Psoas muscle (tissue), 8 donors: ENCODE results near the gene PABPC3. TPM values are rescaled to one million over a fixed set of nuclear protein-coding genes. Genes with fewer than 3 reads are reported as not detected.

ENCODE experiments used
- ATAC-seq, 4 donors: fragments of 200-7000 bp; cut with Tn5 transposase; one replicate each; pipeline ENCODE4 v1.9.1; 2020; ENCODE audit warnings: moderate library complexity in 3 of 4, mild to moderate bottlenecking in 2 of 4
- DNase-seq, 2 donors: peaks; one replicate each; pipeline ENCODE4 v3.0.0-alpha.2; 2020
- H3K27ac ChIP-seq: fragments of 200-600 bp; one replicate; pipeline ENCODE4 v1.8.0; 2022
- H3K27me3 ChIP-seq, 3 donors: fragments of 200-600 bp in 1 of 3; one replicate each; pipeline versions ENCODE4 v1.6.1 to v1.8.0; 2013 to 2022; ENCODE audit warnings: low read length in 2 of 3, mild to moderate bottlenecking in 2 of 3, moderate library complexity in 1 of 3; ENCODE audit not compliant: insufficient read depth in 3 of 3
- H3K36me3 ChIP-seq, 2 donors: fragments of 200-600 bp in 1 of 2; one replicate each; pipeline versions ENCODE4 v1.6.1 to v1.8.0; 2013 to 2022; ENCODE audit warnings: low read depth in 1 of 2, mild to moderate bottlenecking in 1 of 2, moderate library complexity in 1 of 2; ENCODE audit not compliant: insufficient read depth in 1 of 2
- H3K4me1 ChIP-seq: fragments of 200-600 bp; one replicate; pipeline ENCODE4 v1.8.0; 2022
- H3K4me3 ChIP-seq: fragments of 200-600 bp; one replicate; pipeline ENCODE4 v1.8.0; 2022; ENCODE audit warnings: mild to moderate bottlenecking
- H3K9me3 ChIP-seq: fragments of 200-600 bp; one replicate; pipeline ENCODE4 v1.8.0; 2022
- WGBS, 3 donors: extraction: QIAGEN DNeasy Blood & Tissue Kit; methylation state at CpG; one replicate each; pipeline versions ENCODE4 v1.1.6 to v1.1.7; 2013; 5-methylcytosine and 5-hydroxymethylcytosine counted together
- intact Hi-C, 2 donors: fragments of 100-400 bp; cut with DNase I; formaldehyde crosslinking; loops; one replicate each; pipeline versions ENCODE4 v1.11.0 to v1.14.2; 2022
- polyA plus RNA-seq, 3 donors: library from polyadenylated mRNA; stranded (reverse); fragments of 200-250 nt; gene quantifications; one replicate each; pipeline ENCODE4 v1.2.3, GENCODE V29; 2013
- total RNA-seq, 4 donors: library from RNA; stranded (reverse); fragmentation: NEBNext Ultra II Directional in 2 of 4; extraction: Animal tissue kit (Norgen Biotek cat#: 25700) in 2 of 4; gene quantifications; one replicate each; pipeline versions ENCODE4 v1.2.1 to v1.2.4, GENCODE V29; 2021 to 2023
- TF ChIP-seq, protein P1 (sequence below): fragments of 200-600 bp; IDR thresholded peaks from one replicate; pipeline ENCODE4 v1.8.0; 2022; ENCODE audit warnings: antibody characterized with exemption
- donor health status: healthy with polysubstance abuse.
- donor health status: DM: no; HTN: no; CAD: no; lungs with moderate emphysema.
- donor health status: Bipolar disorder and iron deficiency.
- donor health status: healthy.
- donor health status: DM: yes; HTN: yes; CAD: no.
- donor health status: DM: no; HTN: no; CAD: no.
- donor health status: DM: no; HTN: no; CAD: no.
- donor health status: DM: yes; HTN: yes; CAD: no.

PABPC3 gene
- total and polyA plus RNA-seq, 7 donors = 0.01 to 0.11 (median 0.04) TPM; not detected in 2

DNA sequence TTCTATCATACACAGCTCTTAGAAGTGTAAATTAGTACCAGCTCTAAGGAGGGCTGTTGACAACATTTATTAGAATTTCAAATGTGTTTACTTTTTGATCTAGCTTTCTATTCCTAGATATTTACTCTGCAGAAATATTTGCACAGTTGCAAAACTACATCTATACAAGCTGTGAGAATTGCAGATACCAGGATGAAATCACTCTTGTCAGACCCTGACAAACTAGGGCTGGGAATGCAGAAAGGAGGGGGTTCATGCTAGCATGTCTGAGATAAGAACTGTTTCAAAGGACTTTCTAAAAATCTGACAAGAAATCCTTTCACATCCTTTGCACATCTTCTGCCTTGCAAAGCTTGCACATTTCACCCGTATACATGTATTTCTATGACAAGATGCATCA is 11.8 kb upstream of the PABPC3 start:
- 83 to 96% (median 84%) methylated on average over 1 of the region's 1 CpG for WGBS, 3 donors

DNA sequence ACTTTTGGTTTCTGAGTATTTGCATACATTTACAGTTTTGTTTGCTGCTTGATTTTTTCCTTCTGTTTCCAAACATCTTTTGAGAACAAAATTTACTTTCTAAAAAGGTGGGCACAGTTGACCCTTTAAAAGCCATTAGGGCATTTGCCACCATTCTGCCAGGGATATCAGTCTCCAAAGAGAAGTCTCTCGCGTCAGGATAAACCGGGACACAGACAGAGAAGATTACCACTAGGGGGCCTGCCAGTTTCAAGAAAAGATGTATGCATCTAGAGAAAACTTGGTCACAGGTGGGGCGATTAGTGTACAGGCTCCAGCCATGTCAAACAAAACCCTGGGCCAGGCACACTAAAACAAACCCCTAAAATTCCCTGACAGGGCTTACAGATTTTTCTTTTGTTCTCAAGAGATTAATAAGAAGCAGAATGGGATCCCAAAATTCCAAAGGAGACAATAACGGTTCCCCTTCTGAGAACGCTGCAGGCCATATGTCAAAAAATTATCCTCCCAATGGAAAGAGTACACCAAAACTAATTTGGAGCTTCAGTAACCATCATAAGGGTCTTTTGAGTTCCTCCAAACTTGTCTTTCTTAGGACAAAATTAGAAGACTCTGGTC is 10.7 kb upstream of the PABPC3 start:
- H3K36me3 ChIP-seq = no peaks in the 10 kb centered on the region
- H3K27ac ChIP-seq = no peak overlapping the region
- 39 to 43% (median 43%) methylated on average over 6 of the region's 6 CpGs for WGBS, 3 donors
- intact Hi-C loops = no loop called here
- H3K9me3 ChIP-seq = no peaks in the 10 kb centered on the region
- no peak for DNase-seq
- H3K4me3 ChIP-seq = no peak overlapping the region
- H3K27me3 ChIP-seq = no peaks in the 10 kb centered on the region
- TF ChIP-seq, protein P1, sequence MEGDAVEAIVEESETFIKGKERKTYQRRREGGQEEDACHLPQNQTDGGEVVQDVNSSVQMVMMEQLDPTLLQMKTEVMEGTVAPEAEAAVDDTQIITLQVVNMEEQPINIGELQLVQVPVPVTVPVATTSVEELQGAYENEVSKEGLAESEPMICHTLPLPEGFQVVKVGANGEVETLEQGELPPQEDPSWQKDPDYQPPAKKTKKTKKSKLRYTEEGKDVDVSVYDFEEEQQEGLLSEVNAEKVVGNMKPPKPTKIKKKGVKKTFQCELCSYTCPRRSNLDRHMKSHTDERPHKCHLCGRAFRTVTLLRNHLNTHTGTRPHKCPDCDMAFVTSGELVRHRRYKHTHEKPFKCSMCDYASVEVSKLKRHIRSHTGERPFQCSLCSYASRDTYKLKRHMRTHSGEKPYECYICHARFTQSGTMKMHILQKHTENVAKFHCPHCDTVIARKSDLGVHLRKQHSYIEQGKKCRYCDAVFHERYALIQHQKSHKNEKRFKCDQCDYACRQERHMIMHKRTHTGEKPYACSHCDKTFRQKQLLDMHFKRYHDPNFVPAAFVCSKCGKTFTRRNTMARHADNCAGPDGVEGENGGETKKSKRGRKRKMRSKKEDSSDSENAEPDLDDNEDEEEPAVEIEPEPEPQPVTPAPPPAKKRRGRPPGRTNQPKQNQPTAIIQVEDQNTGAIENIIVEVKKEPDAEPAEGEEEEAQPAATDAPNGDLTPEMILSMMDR = no peak
- no peaks in the 10 kb centered on the region for H3K4me1 ChIP-seq
- ATAC-seq = no peak

More for the DNA sequence above, 11.8 kb upstream of the PABPC3 start:
- no peak overlapping the region for H3K4me3 ChIP-seq
- no peaks in the 10 kb centered on the region for H3K4me1 ChIP-seq
- ATAC-seq (no peak), DNase-seq (no peak)
- intact Hi-C loops = no loop called here
- no peak overlapping the region for H3K27ac ChIP-seq
- H3K9me3 ChIP-seq = no peaks in the 10 kb centered on the region
- no peaks in the 10 kb centered on the region for H3K36me3 ChIP-seq
- TF ChIP-seq, protein P1 = no peak
- H3K27me3 ChIP-seq = no peaks in the 10 kb centered on the region

- no peak for ATAC-seq
- H3K9me3 ChIP-seq = no peaks in the 10 kb centered on the region
- no peak for DNase-seq
- no peaks in the 10 kb centered on the region for H3K36me3 ChIP-seq
- H3K27ac ChIP-seq = no peak overlapping the region
- no peaks in the 10 kb centered on the region for H3K4me1 ChIP-seq
- no peak overlapping the region for H3K4me3 ChIP-seq
- TF ChIP-seq, protein P1 = no peak
- no peaks in the 10 kb centered on the region for H3K27me3 ChIP-seq
- 72 to 80% (median 74%) methylated on average over 10 of the region's 10 CpGs for WGBS, 3 donors
- intact Hi-C loops = no loop called here
Measured at GRCh38 chr13:25088562-25089221, 7.2 kb upstream of the PABPC3 start.

DNA sequence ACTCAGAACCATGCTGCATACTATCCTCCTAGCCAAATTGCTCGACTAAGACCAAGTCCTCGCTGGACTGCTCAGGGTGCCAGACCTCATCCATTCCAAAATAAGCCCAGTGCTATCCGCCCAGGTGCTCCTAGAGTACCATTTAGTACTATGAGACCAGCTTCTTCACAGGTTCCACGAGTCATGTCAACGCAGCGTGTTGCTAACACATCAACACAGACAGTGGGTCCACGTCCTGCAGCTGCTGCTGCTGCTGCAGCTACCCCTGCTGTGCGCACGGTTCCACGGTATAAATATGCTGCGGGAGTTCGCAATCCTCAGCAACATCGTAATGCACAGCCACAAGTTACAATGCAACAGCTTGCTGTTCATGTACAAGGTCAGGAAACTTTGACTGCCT is 1.5 kb downstream of the PABPC3 start:
- WGBS, 3 donors = 87 to 93% (median 89%) methylated on average over 13 of the region's 13 CpGs
- Histone ChIP-seq H3K27me3 (peaks cover 0 to 22% (median 8%) of the 10 kb centered on the region in 3 donors), H3K36me3 (no peaks in the 10 kb centered on the region), H3K27ac (no peak overlapping the region), H3K4me1 (no peaks in the 10 kb centered on the region), H3K9me3 (no peaks in the 10 kb centered on the region), H3K4me3 (no peak overlapping the region)
- TF ChIP-seq, protein P1 = no peak
- intact Hi-C loops = no loop called here
- DNase-seq (no peak), ATAC-seq (no peak)
